Upper lobe of right lung (tissue), 1 donor: Measurements from ENCODE around the gene DHX15. TPM values are rescaled to one million over a fixed set of nuclear protein-coding genes. Genes with fewer than 3 reads are reported as not detected.
A peak's percentile ranks its signal among the peaks of the same experiment; 100 is the strongest.

Source experiments
- ATAC-seq: fragments of 200-7000 bp; cut with Tn5 transposase; one replicate; pipeline ENCODE4 v1.9.1; 2020; ENCODE audit warnings: mild to moderate bottlenecking, moderate library complexity
- DNase-seq: peaks from one replicate; pipeline ENCODE4 v3.0.0-alpha.2; 2020
- H3K27ac ChIP-seq: fragments of 200-600 bp; one replicate; pipeline ENCODE4 v1.8.0; 2022
- H3K27me3 ChIP-seq: fragments of 200-600 bp; one replicate; pipeline ENCODE4 v1.8.0; 2022; ENCODE audit warnings: mild to moderate bottlenecking
- H3K36me3 ChIP-seq: fragments of 200-600 bp; one replicate; pipeline ENCODE4 v1.8.0; 2022
- H3K4me1 ChIP-seq: fragments of 200-600 bp; one replicate; pipeline ENCODE4 v1.8.0; 2022
- H3K4me3 ChIP-seq: fragments of 200-600 bp; one replicate; pipeline ENCODE4 v1.8.0; 2022; ENCODE audit warnings: mild to moderate bottlenecking
- H3K9me3 ChIP-seq: fragments of 200-600 bp; one replicate; pipeline ENCODE4 v1.8.0; 2022
- intact Hi-C: fragments of 100-400 bp; cut with DNase I; formaldehyde crosslinking; loops from one replicate; pipeline ENCODE4 v1.11.0; 2022
- total RNA-seq: library from RNA; stranded (reverse); fragmentation: NEBNext Ultra II Directional; extraction: Animal tissue kit (Norgen Biotek cat#: 25700); gene quantifications from one replicate; pipeline ENCODE4 v1.2.1, GENCODE V29; 2021
- TF ChIP-seq, protein P1 (sequence below): fragments of 200-600 bp; IDR thresholded peaks from one replicate; pipeline ENCODE4 v1.8.0; 2022; ENCODE audit warnings: antibody characterized with exemption
- donor health status: DM: no; HTN: yes; CAD: no; lungs with severe emphysema.

The DHX15 gene
- total RNA-seq, 1 donor from 2014 or later, result 101 TPM

DNA sequence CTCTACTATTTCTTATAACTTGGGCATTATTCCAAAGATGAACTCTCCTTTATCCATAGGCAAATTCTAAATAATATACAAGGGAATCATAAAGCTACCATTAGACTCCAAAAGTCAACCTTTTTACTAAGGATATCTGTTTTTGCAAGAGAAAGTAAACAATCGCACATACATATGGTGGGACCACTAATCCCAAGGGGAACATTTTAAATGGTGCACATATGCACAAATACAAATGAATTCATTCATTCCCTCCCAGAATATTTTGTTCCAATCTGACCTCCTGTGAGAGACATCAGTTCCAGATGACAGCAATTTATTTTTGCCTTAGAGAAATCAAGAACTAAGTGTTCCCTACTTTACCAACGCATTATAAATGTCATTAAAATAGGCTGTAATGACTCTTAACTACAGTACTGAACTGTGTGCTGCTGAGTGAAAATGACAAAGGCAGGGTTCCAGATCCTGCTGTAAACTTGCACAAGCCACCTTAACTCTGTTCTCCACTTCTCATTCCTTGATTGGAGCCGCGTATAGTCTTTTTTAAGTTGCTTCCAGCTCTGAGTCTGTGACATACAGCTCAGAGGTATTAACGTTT, 2.0 kb downstream of the DHX15 start:
- H3K27ac ChIP-seq, result no peak overlapping the region
- intact Hi-C loops, result no loop called here
- no peaks in the 10 kb centered on the region for H3K9me3 ChIP-seq
- H3K4me3 ChIP-seq, result peak overlapping the region; percentile 85
- H3K36me3 ChIP-seq, result peaks cover 3% of the 10 kb centered on the region
- ATAC-seq, result no peak
- no peaks in the 10 kb centered on the region for H3K27me3 ChIP-seq
- DNase-seq, result no peak
- peaks cover 34% of the 10 kb centered on the region for H3K4me1 ChIP-seq
- TF ChIP-seq, protein P1, sequence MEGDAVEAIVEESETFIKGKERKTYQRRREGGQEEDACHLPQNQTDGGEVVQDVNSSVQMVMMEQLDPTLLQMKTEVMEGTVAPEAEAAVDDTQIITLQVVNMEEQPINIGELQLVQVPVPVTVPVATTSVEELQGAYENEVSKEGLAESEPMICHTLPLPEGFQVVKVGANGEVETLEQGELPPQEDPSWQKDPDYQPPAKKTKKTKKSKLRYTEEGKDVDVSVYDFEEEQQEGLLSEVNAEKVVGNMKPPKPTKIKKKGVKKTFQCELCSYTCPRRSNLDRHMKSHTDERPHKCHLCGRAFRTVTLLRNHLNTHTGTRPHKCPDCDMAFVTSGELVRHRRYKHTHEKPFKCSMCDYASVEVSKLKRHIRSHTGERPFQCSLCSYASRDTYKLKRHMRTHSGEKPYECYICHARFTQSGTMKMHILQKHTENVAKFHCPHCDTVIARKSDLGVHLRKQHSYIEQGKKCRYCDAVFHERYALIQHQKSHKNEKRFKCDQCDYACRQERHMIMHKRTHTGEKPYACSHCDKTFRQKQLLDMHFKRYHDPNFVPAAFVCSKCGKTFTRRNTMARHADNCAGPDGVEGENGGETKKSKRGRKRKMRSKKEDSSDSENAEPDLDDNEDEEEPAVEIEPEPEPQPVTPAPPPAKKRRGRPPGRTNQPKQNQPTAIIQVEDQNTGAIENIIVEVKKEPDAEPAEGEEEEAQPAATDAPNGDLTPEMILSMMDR, result no peak

DNA sequence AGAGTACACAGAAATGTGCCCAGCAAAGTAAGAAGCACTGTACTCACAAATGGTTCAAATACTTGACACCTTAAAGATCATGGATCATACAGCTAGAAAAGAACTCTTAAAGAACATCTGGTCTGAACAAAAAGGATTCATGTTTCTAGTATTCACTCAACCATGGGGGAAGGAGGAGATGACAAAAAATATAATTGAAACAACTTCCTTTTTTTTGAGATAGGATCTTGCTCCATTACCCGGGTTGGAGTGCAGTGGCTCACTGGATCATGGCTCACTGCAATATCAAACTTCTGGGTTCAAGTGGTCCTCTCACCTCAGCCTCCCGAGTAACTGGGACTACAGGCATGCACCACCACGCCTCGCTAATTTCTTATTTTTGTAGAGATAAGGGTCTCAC, 6.0 kb downstream of the DHX15 start:
- ATAC-seq, result no peak
- Histone ChIP-seq H3K27ac (no peak overlapping the region), H3K36me3 (peaks cover 34% of the 10 kb centered on the region), H3K9me3 (no peaks in the 10 kb centered on the region), H3K27me3 (no peaks in the 10 kb centered on the region), H3K4me3 (no peak overlapping the region), H3K4me1 (peaks cover 38% of the 10 kb centered on the region)
- no peak for DNase-seq
- intact Hi-C loops, result no loop called here
- TF ChIP-seq, protein P1, result no peak

DNA sequence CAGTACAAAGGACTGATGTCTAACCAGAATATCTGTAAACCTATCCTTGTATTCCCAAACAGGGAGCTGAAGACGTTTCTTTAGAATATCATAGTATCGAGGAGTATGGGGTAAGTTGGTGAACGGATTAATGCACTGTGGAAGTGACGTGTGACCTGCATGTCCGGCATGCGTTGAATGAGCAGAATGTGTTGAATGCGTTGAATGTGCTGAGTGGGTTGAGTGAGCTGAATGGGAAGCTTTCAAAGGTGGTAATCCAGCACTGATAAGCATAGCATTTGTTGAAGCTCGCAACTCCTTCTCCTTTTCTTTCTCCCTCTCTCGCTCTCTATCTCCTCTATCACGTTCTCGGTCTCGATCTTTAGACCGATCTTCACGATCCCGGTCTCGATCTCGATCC, 8.1 kb downstream of the DHX15 start:
- TF ChIP-seq, protein P1, result no peak
- peaks cover 33% of the 10 kb centered on the region for H3K4me1 ChIP-seq
- intact Hi-C loops, result no loop called here
- ATAC-seq (no peak), DNase-seq (no peak)
- no peak overlapping the region for H3K27ac ChIP-seq
- H3K9me3 ChIP-seq, result no peaks in the 10 kb centered on the region
- H3K27me3 ChIP-seq, result no peaks in the 10 kb centered on the region
- H3K36me3 ChIP-seq, result peaks cover 55% of the 10 kb centered on the region
- H3K4me3 ChIP-seq, result no peak overlapping the region

DNA sequence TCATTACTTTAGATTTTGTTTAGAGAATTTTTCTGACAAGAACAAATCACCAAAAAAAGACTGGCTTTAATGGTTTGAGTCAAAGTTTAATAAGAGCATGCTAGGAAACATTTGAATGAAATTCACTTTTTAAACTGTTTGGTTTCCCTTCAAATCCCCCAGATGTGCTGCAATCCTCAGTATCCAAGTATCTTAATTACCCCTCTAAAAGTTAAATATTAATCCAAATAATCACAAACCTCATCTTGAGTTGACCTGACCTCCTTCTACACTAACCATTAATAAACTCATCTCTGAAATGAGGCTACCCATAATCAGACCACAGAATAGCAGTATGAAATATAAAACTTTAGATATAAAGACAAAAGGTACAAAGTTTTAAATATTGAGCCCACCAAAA, 10.1 kb downstream of the DHX15 start:
- intact Hi-C loops, result no loop called here
- ATAC-seq (no peak), DNase-seq (no peak)
- no peak overlapping the region for H3K27ac ChIP-seq
- no peak overlapping the region for H3K4me3 ChIP-seq
- H3K9me3 ChIP-seq, result no peaks in the 10 kb centered on the region
- TF ChIP-seq, protein P1, result no peak
- no peaks in the 10 kb centered on the region for H3K27me3 ChIP-seq
- H3K4me1 ChIP-seq, result peaks cover 52% of the 10 kb centered on the region
- peaks cover 69% of the 10 kb centered on the region for H3K36me3 ChIP-seq

DNA sequence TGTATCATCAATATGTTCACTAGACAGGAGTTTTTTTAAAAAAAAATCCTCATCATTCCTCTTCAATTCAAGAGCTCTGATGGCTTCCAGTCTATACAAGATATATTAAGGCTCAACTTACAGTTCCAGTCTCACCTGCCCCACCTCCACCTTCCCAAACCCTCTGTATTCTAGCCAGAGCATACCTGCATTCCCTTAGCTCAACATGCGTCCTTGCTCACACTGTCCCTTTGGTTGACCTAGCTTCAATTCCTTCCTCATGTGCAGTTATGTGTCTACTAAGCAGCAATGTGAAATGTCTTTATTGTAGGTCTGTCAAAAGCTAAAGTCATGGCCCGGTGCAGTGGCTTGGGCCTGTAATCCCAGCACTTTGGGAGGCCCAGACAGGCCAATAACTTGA, 10.8 kb downstream of the DHX15 start:
- Histone ChIP-seq H3K4me1 (peaks cover 52% of the 10 kb centered on the region), H3K4me3 (no peak overlapping the region), H3K27me3 (no peaks in the 10 kb centered on the region), H3K36me3 (peaks cover 69% of the 10 kb centered on the region), H3K9me3 (no peaks in the 10 kb centered on the region), H3K27ac (no peak overlapping the region)
- ATAC-seq (no peak), DNase-seq (no peak)
- TF ChIP-seq, protein P1, result no peak
- intact Hi-C loops, result no loop called here
